HepG2 (cell line): ENCODE measurements around the gene ISG20L2. TPM values are rescaled to one million over a fixed set of nuclear protein-coding genes. Genes with fewer than 3 reads are reported as not detected.
A peak's percentile ranks its signal among the peaks of the same experiment; 100 is the strongest.

Source experiments
- ARNT ChIP-seq: fragments of 450-650 bp; IDR thresholded peaks from 2 replicates; pipeline ENCODE4 v1.6.1; 2017
- ATRX ChIP-seq: sonication (generic); formaldehyde crosslinking; IDR thresholded peaks from 2 replicates; pipeline ENCODE4 v1.4.0; 2020; ENCODE audit warnings: missing genetic modification reagents, borderline replicate concordance
- CCDC6 ChIP-seq: sonication (generic); formaldehyde crosslinking; IDR thresholded peaks from 2 replicates; pipeline ENCODE4 v1.8.1; 2022; ENCODE audit warnings: mild to moderate bottlenecking, missing genetic modification reagents, moderate library complexity
- HIVEP1 ChIP-seq: sonication (generic); formaldehyde crosslinking; IDR thresholded peaks from 2 replicates; pipeline ENCODE4 v1.4.0; 2020; ENCODE audit warnings: mild to moderate bottlenecking, missing genetic modification reagents
- SIN3B ChIP-seq: fragments of 150-350 bp; IDR thresholded peaks from 2 replicates; pipeline ENCODE4 v1.6.1; 2014; ENCODE audit warnings: low read length
- SOX13 ChIP-seq, 3 experiments: fragments of 450-650 bp in 1 of 3; sonication (generic) in 1 of 3; formaldehyde crosslinking in 1 of 3; IDR thresholded peaks in 2 of 3; conservative IDR thresholded peaks in 1 of 3; 2 replicates each; pipeline versions ENCODE4 v1.5.0 to v1.6.1; 2016 to 2020; ENCODE audit warnings: antibody characterized with exemption in 1 of 3, mild to moderate bottlenecking in 1 of 3, missing compliant biosample characterization in 1 of 3, missing genetic modification reagents in 1 of 3, moderate library complexity in 1 of 3
- TBX2 ChIP-seq: sonication (generic); formaldehyde crosslinking; IDR thresholded peaks from 2 replicates; pipeline ENCODE4 v1.5.0; 2020; ENCODE audit warnings: missing genetic modification reagents, mild to moderate bottlenecking, borderline replicate concordance
- TCF12 ChIP-seq, 2 experiments: fragments of 450-650 bp in 1 of 2; sonication (generic) in 1 of 2; formaldehyde crosslinking in 1 of 2; IDR thresholded peaks; 2 replicates each; pipeline versions ENCODE4 v1.6.1 to v1.8.0; 2017 to 2022; ENCODE audit warnings: antibody characterized with exemption in 1 of 2, mild to moderate bottlenecking in 1 of 2, missing genetic modification reagents in 1 of 2, moderate library complexity in 1 of 2
- TSC22D2 ChIP-seq: sonication (generic); formaldehyde crosslinking; IDR thresholded peaks from 2 replicates; pipeline ENCODE4 v1.5.1; 2020; ENCODE audit warnings: missing genetic modification reagents, mild to moderate bottlenecking, borderline replicate concordance
- ZBTB40 ChIP-seq, 2 experiments: fragments of 450-650 bp in 1 of 2; sonication (generic) in 1 of 2; formaldehyde crosslinking in 1 of 2; IDR thresholded peaks; 2 replicates each; pipeline versions ENCODE4 v1.6.1 to v1.8.0; 2016 to 2022; ENCODE audit warnings: antibody characterized with exemption in 1 of 2, mild to moderate bottlenecking in 1 of 2, missing genetic modification reagents in 1 of 2
- ZFP82 ChIP-seq: sonication (generic); formaldehyde crosslinking; IDR thresholded peaks from 2 replicates; pipeline ENCODE4 v1.5.1; 2020; ENCODE audit warnings: mild to moderate bottlenecking, missing genetic modification reagents, borderline replicate concordance
- ZNF251 ChIP-seq: sonication (generic); formaldehyde crosslinking; IDR thresholded peaks from 2 replicates; pipeline ENCODE4 v1.9.0; 2021; ENCODE audit warnings: mild to moderate bottlenecking, missing genetic modification reagents
- ZNF275 ChIP-seq: sonication (generic); formaldehyde crosslinking; IDR thresholded peaks from 2 replicates; pipeline ENCODE4 v1.8.0; 2022; ENCODE audit warnings: missing genetic modification reagents, mild to moderate bottlenecking, inconsistent platforms, borderline replicate concordance
- ZNF567 ChIP-seq: sonication (generic); formaldehyde crosslinking; IDR thresholded peaks from 2 replicates; pipeline ENCODE4 v1.8.1; 2023; ENCODE audit warnings: mild to moderate bottlenecking, missing genetic modification reagents, borderline replicate concordance
- ZNF616 ChIP-seq: sonication (generic); formaldehyde crosslinking; IDR thresholded peaks from 2 replicates; pipeline ENCODE4 v1.5.0; 2020; ENCODE audit warnings: low read depth, mild to moderate bottlenecking, missing genetic modification reagents
- ZNF747 ChIP-seq: sonication (generic); formaldehyde crosslinking; IDR thresholded peaks from 2 replicates; pipeline ENCODE4 v1.8.1; 2023; ENCODE audit warnings: missing genetic modification reagents, mild to moderate bottlenecking, borderline replicate concordance
- ZNF761 ChIP-seq: sonication (generic); formaldehyde crosslinking; conservative IDR thresholded peaks from 2 replicates; pipeline ENCODE4 v1.4.0; 2020; ENCODE audit warnings: mild to moderate bottlenecking, missing genetic modification reagents
- ZSCAN22 ChIP-seq: sonication (generic); formaldehyde crosslinking; IDR thresholded peaks from 2 replicates; pipeline ENCODE4 v1.4.0; 2020; ENCODE audit warnings: mild to moderate bottlenecking, missing genetic modification reagents
- polyA plus RNA-seq, 8 experiments: library from polyadenylated mRNA; depleted of rRNA in 3 of 8; stranded (reverse) in 7 of 8; unstranded in 1 of 8; fragments of >200 nt; fragmentation: Illumina TruSeq in 4 of 8; extraction: Trizol in 4 of 8; gene quantifications; 2 replicates each; pipeline versions ENCODE4 v1.2.1 to v1.2.3, GENCODE V29; 2011 to 2016; ENCODE audit warnings: low read depth in 4 of 8, missing spikeins in 1 of 8, mixed read lengths in 1 of 8; ENCODE audit not compliant: insufficient read depth in 1 of 8
- total RNA-seq, 5 experiments: library from RNA; depleted of rRNA; stranded (reverse); fragments of >200 nt; fragmentation: Illumina TruSeq; extraction: Trizol; gene quantifications; 2 replicates each; pipeline ENCODE4 v1.2.3, GENCODE V29; 2016; ENCODE audit warnings: low read depth in 1 of 5

ISG20L2 gene
- total and polyA plus RNA-seq, 2 of the 13 experiments (the other 11 are each of a cell fraction or from before 2014, with no cell fraction given) = 19.8 to 21.3 TPM

- TF ChIP-seq ZNF275 (CRISPR knock-in tag) (0 out of 2 replicates have a peak, but pooled peaks have one; percentile 60), ZSCAN22 (CRISPR knock-in tag) (0 out of 2 replicates have a peak, but pooled peaks have one; percentile 37), HIVEP1 (CRISPR knock-in tag) (no peak), TSC22D2 (CRISPR knock-in tag) (no peak; the same call in 1 of the 2 replicates), TBX2 (peak; percentile 75), SIN3B (peak; percentile 37; the same call in 1 of the 2 replicates), TCF12 (IDR thresholded peaks at IDR 0.05) (no peak), TCF12 (CRISPR knock-in tag; IDR thresholded peaks at IDR 0.05) (no peak), ZNF761 (CRISPR knock-in tag) (no peak), SOX13 (IDR thresholded peaks at IDR 0.05) (no peak), SOX13 (CRISPR knock-in tag; conservative IDR thresholded peaks at IDR 0.05 in 1 of 2, IDR thresholded peaks at IDR 0.05 in 1 of 2) (peak in 1 of 2 experiments; percentile 56; a peak in 2 of 4 replicates), ARNT (no peak), ZBTB40 (IDR thresholded peaks at IDR 0.05) (no peak), ZBTB40 (CRISPR knock-in tag; IDR thresholded peaks at IDR 0.05) (peak; percentile 42; the same call in 1 of the 2 replicates), ZFP82 (CRISPR knock-in tag) (no peak), ZNF747 (CRISPR knock-in tag) (no peak), CCDC6 (CRISPR knock-in tag) (peak; percentile 57), ATRX (CRISPR knock-in tag) (no peak), ZNF251 (CRISPR knock-in tag) (no peak), ZNF616 (CRISPR knock-in tag) (peak; percentile 61), ZNF567 (CRISPR knock-in tag) (0 out of 2 replicates have a peak, but pooled peaks have one; percentile 26)
These were observed 23.4 kb upstream of the ISG20L2 start (continued) for GRCh38 chr1:156751757-156752481.
